Measurements from ENCODE around the gene ATP6V1A.
"Not testable (repeated sequence)": the region's sequence is repeated elsewhere in the genome, so short reads cannot be mapped to it uniquely, and the experiment has no call there.

ATP6V1A gene

GRCh38 chr3:113829576-113830354, 82.9 kb downstream of the ATP6V1A start:
- no peak for DNase-seq (ENCODE audit: low read depth)

DNA sequence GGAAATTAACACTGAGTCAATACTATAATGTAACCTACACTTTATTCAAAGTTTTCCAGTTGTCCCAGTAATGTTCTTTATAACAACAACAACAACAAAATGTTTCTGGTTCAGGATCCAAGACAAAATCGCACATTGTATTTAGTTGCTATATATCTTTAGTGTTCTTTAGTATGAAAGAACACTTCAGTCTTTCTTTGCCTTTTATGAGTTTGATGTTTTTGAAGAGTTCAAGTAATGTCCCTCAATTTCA, 84.2 kb downstream of the ATP6V1A start:
- DNase-seq (ENCODE audit: low read depth) = no peak

DNA sequence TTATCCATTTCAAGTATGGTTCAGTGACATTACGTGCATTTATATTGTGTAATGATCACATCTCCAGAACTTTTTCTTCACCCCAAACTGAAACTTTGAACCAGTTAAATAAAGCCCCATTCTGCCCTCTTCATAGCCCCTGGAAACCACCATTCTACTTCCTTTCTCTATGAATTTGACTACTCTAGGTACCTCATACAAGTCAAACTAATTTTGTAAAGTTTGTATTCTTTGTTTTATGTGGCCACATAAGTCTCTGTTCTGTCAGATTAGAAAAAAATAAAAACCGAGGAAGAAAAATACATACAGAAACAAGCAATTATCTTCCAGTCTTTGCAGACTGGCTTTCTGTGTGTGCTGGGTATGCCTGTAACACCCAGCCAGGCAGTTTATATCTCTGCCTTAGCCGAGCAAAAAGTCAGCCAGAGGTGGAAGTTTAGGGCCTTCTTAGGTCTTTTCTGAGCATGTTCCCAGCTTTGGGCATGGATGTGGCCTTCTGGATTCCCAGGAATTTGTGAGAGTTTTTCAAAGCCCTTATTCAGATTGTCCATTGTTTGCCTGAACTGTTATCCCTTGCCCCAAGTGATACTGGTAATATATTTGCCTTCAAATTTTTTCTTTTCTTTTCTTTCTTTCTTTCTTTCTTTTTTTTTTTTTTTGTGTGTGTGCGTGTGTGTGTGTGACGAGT, 85.8 kb downstream of the ATP6V1A start:
- DNase-seq (ENCODE audit: low read depth) = no peak

- DNase-seq (ENCODE audit: low read depth) = no peak
Measured at GRCh38 chr3:113834983-113835382, 88.1 kb downstream of the ATP6V1A start.

GRCh38 chr3:113838631-113839209, 91.9 kb downstream of the ATP6V1A start, which contains the start of gene GRAMD1C:
Gene GRAMD1C (plus strand): TSS chr3:113838788. CDS start chr3:113838910, 122 bp downstream.
- DNase-seq (ENCODE audit: low read depth) = peak; percentile 76

GRCh38 chr3:113839551-113839950, 92.7 kb downstream of the ATP6V1A start:
- DNase-seq (ENCODE audit: low read depth) = no peak

DNA sequence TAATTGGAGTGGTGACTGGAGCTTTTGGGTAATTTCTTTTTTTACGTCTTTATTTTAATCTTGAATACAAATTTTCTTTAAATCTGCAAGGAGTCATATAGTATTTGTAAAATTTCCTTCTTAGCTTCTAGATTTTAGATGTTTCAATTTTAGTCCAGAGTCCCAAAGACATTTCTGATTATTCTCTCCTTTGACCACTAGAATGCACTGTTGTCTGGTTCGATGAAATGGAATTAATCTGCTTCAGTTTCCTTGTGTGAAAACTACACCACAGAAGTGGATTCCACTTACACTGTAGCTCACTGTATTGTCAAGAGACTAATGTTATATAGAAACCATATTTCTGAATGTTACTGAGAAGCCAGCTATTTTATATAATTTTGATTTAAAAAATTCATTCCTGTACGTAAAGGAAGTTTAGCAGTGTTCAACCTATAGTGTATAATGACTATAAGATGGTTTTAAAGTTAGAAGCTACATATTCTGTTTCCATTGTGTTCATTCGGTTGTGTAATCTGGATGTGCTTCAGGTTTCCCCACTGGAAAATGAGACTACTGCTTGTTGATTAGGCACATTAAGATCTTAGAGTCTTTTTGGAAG, 97.9 kb downstream of the ATP6V1A start:
- DNase-seq (ENCODE audit: low read depth) = no peak

GRCh38 chr3:113847247-113847646, 100.4 kb downstream of the ATP6V1A start:
- no peak for DNase-seq (ENCODE audit: low read depth)

GRCh38 chr3:113847664-113848461, 101.0 kb downstream of the ATP6V1A start:
- DNase-seq (ENCODE audit: low read depth) = no peak

DNA sequence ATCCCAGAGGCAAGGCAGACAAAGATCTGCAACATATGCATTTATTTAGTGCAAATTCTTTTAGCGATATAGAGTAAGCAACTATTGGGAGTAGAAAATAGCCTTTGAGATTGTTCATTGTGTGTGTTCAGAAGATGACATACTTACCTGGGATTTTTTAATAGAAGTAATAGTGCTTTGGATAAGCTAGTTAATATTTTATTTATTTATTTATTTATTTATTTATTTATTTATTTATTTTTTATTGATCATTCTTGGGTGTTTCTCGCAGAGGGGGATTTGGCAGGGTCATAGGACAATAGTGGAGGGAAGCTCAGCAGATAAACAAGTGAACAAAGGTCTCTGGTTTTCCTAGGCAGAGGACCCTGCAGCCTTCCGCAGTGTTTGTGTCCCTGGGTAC, 102.2 kb downstream of the ATP6V1A start:
- DNase-seq (ENCODE audit: low read depth) = not testable (repeated sequence)

DNA sequence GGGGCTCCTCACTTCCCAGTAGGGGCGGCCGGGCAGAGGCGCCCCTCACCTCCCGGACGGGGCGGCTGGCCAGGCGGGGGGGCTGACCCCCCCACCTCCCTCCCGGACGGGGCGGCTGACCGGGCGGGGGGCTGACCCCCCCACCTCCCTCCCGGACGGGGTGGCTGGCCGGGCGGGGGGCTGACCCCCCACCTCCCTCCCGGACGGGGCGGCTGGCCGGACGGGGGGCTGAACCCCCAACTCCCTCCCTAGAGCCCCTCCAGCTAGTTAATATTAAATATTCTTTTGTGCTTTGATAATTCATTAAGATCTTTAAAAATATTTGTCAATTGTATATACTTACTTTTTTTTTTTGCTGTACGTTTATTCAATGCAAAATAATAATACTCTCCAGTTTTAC, 103.0 kb downstream of the ATP6V1A start:
- not testable (repeated sequence) for DNase-seq (ENCODE audit: low read depth)

GRCh38 chr3:113850391-113850790, 103.6 kb downstream of the ATP6V1A start:
- not testable (repeated sequence) for DNase-seq (ENCODE audit: low read depth)

DNA sequence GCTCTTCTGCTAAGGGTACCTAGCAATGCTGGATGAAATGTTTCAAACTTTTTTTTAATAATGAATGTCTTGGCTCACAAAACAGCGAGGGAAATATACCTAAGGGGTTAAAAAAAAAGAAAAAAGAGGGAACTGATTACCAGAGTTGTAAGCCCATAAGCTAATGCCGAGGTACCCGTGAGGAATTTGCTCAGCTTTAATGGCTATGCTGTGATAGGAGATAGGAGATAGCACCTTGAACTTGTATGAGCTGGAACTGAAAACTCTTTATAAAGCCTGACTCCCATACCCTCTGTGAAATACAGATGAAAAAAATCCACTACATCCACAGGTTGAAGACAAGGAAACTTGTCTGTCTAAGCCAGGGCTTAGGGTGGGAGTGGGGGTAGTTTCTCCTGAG, 105.7 kb downstream of the ATP6V1A start:
- DNase-seq (ENCODE audit: low read depth) = no peak
